Esophagus (tissue), 2 donors: ENCODE data around the gene PRMT3. TPM values are rescaled to one million over a fixed set of nuclear protein-coding genes. Genes with fewer than 3 reads are reported as not detected.
"Not testable (repeated sequence)": the region's sequence is repeated elsewhere in the genome, so short reads cannot be mapped to it uniquely, and the experiment has no call there.

Experiments
- H3K27ac ChIP-seq, 2 donors: one replicate each; pipeline ENCODE4 v1.5.1; 2013; ENCODE audit warnings: low read depth in 2 of 2, mild to moderate bottlenecking in 2 of 2, inconsistent platforms in 1 of 2, low read length in 1 of 2, moderate library complexity in 1 of 2
- H3K27me3 ChIP-seq, 2 donors: one replicate each; pipeline ENCODE4 v1.6.1; 2013; ENCODE audit warnings: low read length in 2 of 2, control low read depth in 1 of 2, mild to moderate bottlenecking in 1 of 2; ENCODE audit not compliant: insufficient read depth in 2 of 2, control insufficient read depth in 1 of 2
- H3K36me3 ChIP-seq, 2 donors: one replicate each; pipeline ENCODE4 v1.6.1; 2013; ENCODE audit warnings: low read length in 1 of 2; ENCODE audit not compliant: control insufficient read depth in 2 of 2, insufficient read depth in 2 of 2
- H3K4me1 ChIP-seq, 2 donors: one replicate each; pipeline ENCODE4 v1.6.1; 2013; ENCODE audit warnings: low read length in 1 of 2; ENCODE audit not compliant: control insufficient read depth in 2 of 2, insufficient read depth in 2 of 2
- H3K4me3 ChIP-seq, 2 donors: one replicate each; pipeline ENCODE4 v1.5.1; 2013; ENCODE audit warnings: low read length in 2 of 2, mild to moderate bottlenecking in 2 of 2, low read depth in 1 of 2, moderate library complexity in 1 of 2
- H3K9me3 ChIP-seq, 2 donors: one replicate each; pipeline ENCODE4 v1.6.1; 2013; ENCODE audit warnings: mild to moderate bottlenecking in 2 of 2, low read depth in 1 of 2, low read length in 1 of 2, moderate library complexity in 1 of 2; ENCODE audit not compliant: control insufficient read depth in 2 of 2, insufficient read depth in 1 of 2
- WGBS, 2 donors: extraction: QIAGEN DNeasy Blood & Tissue Kit; methylation state at CpG; one replicate each; pipeline ENCODE4 v1.1.7; 2013; 5-methylcytosine and 5-hydroxymethylcytosine counted together
- polyA plus RNA-seq, 2 donors: library from polyadenylated mRNA; stranded (reverse); fragments of 200-250 nt; gene quantifications; one replicate each; pipeline ENCODE4 v1.2.3, GENCODE V29; 2013
- donor health status: healthy with polysubstance abuse.
- donor health status: Bipolar disorder and iron deficiency.

The PRMT3 gene
- polyA plus RNA-seq, 2 donors, result 9.2 to 9.9 TPM

DNA sequence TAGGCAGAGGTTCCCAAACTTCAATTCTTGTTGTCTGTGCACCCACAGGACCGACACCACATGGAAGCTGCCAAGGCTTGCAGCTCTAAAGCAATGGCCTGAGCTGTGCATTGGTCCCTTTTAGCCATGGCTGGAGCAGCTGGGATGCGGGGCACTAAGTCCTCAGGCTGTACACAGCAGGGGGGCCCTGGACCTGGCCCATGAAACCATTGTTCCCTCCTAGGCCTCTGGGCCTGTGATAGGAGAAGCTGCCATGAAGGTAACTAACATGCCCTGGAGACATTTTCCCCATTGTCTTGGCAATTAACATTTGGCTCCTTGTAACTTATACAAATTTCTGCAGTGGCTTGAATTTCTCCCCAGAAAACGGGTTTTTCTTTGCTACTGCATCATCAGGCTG lies 168.3 kb downstream of the PRMT3 start:
- H3K9me3 ChIP-seq, result peaks cover 0 to 4% of the 10 kb centered on the region in 2 donors
- H3K36me3 ChIP-seq, result no peaks in the 10 kb centered on the region
- H3K27ac ChIP-seq, result no peak overlapping the region
- H3K27me3 ChIP-seq, result no peaks in the 10 kb centered on the region
- H3K4me3 ChIP-seq, result no peak overlapping the region
- WGBS, 2 donors, result 60 to 71% methylated on average over 3 of the region's 3 CpGs
- no peaks in the 10 kb centered on the region for H3K4me1 ChIP-seq

DNA sequence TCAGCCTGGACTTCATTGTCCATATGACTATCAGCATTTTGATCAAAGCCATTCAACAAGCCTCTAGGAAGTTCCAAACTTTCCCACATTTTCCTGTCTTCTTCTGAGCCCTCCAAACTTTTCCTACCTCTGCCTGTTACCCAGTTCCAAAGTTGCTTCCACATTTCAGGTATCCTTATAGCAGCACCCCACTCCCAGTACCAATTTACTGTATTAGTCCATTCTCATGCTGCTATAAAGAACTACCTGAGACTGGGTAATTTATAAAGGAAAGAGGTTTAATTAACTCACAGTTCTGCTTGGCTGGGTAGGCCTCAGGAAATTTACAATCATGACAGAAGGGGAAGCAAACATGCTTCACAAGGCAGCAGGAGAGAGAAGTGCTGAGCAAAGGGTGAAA lies 168.9 kb downstream of the PRMT3 start:
- not testable (repeated sequence) for H3K36me3 ChIP-seq, H3K9me3 ChIP-seq, H3K27ac ChIP-seq, H3K4me3 ChIP-seq, H3K4me1 ChIP-seq, H3K27me3 ChIP-seq

DNA sequence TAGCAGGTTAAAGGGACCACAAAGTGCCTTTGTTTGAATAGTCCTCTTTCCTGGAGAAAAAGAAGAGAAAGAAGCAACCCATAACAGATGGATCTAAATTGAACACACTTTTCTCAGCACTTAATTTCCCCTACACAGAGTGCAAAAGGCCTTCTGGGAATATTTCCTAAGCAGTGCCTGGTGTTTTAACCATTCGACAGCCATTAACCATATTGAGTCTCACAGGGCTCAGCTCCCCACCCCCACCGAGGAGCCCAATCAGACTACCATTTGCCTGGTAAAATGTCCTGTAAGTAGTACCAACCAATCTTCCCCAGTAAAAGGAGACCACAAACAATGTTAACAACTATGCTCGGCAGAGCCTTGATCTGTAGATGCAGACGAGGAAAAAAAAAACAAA lies 171.2 kb downstream of the PRMT3 start:
- no peak overlapping the region for H3K27ac ChIP-seq
- no peaks in the 10 kb centered on the region for H3K4me1 ChIP-seq
- no peak overlapping the region for H3K4me3 ChIP-seq
- H3K27me3 ChIP-seq, result no peaks in the 10 kb centered on the region
- no peaks in the 10 kb centered on the region for H3K36me3 ChIP-seq
- WGBS, 2 donors, result 87 to 88% methylated on average over 4 of the region's 4 CpGs
- peaks cover 0 to 4% of the 10 kb centered on the region in 2 donors for H3K9me3 ChIP-seq

Other genes with a start within 250 kb of the PRMT3 start
- gene DBX1, start 227.2 kb upstream of the PRMT3 start, polyA plus RNA-seq, result not detected
- 10 to 100 TPM; 23.3 to 41.6 TPM for gene HTATIP2, start 24.0 kb upstream of the PRMT3 start, polyA plus RNA-seq
- gene SLC6A5, start 211.9 kb downstream of the PRMT3 start, polyA plus RNA-seq, result not detected